ENCODE measurements around the gene POR. TPM values are rescaled to one million over a fixed set of nuclear protein-coding genes. Genes with fewer than 3 reads are reported as not detected.

Gene POR
- total and polyA plus RNA-seq, 2 of the 8 experiments (the other 6 are each of a cell fraction or from before 2014, with no cell fraction given): 98.7 to 144 TPM

GRCh38 chr7:75981453-75982305, 66.7 kb downstream of the POR start:
- Histone ChIP-seq H4K8ac (ENCODE audit: extremely low read depth, insufficient read depth, low read length) (no peak overlapping the region), H3K79me1 (ENCODE audit: low read depth, low read length) (no peaks in the 10 kb centered on the region), H2AK5ac (ENCODE audit: low read depth, low read length) (no peak overlapping the region), H3K23ac (ENCODE audit: insufficient read length) (no peak overlapping the region), H3K27ac (ENCODE audit: low read depth, low read length) (no peak overlapping the region), H2BK20ac (ENCODE audit: low read length) (no peak overlapping the region), H3K4me3 (ENCODE audit: extremely low read depth in 1 of 4, insufficient read depth in 2 of 4, low read depth in 3 of 4, low read length in 4 of 4) (no peak overlapping the region), H3K27me3 (replicated peaks in 1 of 4; ENCODE audit: control insufficient read depth in 3 of 4, extremely low read depth in 1 of 4, insufficient read depth in 3 of 4, low read length in 3 of 4) (no peaks in the 10 kb centered on the region), H3K4ac (replicated peaks; ENCODE audit: insufficient read length, low read depth, low read length) (no peak overlapping the region), H3K79me2 (ENCODE audit: control insufficient read depth in 1 of 2, insufficient read depth in 2 of 2, low read length in 2 of 2) (no peaks in the 10 kb centered on the region), H3K9me3 (ENCODE audit: insufficient read depth in 2 of 2, low read depth in 1 of 2, low read length in 1 of 2) (no peaks in the 10 kb centered on the region), H2AFZ (ENCODE audit: low read length) (no peak overlapping the region), H3K14ac (ENCODE audit: insufficient read length) (no peak overlapping the region), H3K18ac (ENCODE audit: extremely low read depth, low read length) (no peak overlapping the region), H2BK12ac (ENCODE audit: low read depth, low read length) (no peak overlapping the region), H3K9ac (replicated peaks in 1 of 4; ENCODE audit: extremely low read depth in 1 of 4, low read depth in 3 of 4, low read length in 3 of 4) (no peak overlapping the region; a peak in 1 of 7 replicates), H4K91ac (replicated peaks; ENCODE audit: insufficient read length, low read length) (no peak overlapping the region), H3K4me2 (ENCODE audit: insufficient read depth in 1 of 2, low read depth in 2 of 2, low read length in 2 of 2) (no peak overlapping the region), H3K23me2 (ENCODE audit: low read depth, low read length) (no peaks in the 10 kb centered on the region), H2BK120ac (replicated peaks; ENCODE audit: low read depth, low read length) (no peak overlapping the region), H3K56ac (replicated peaks; ENCODE audit: insufficient read length, low read depth, low read length) (peak overlapping the region; percentile 25), H4K5ac (ENCODE audit: insufficient read length, low read depth, low read length) (no peak overlapping the region), H3K4me1 (replicated peaks in 1 of 4; ENCODE audit: control insufficient read depth in 3 of 4, insufficient read depth in 4 of 4, low read length in 3 of 4) (no peaks in the 10 kb centered on the region), H2BK15ac (ENCODE audit: low read length) (no peak overlapping the region), H3K36me3 (ENCODE audit: control insufficient read depth in 2 of 4, insufficient read depth in 4 of 4, low read length in 3 of 4) (peaks cover 9 to 63% (median 33%) of the 10 kb centered on the region in 4 experiments), H2BK5ac (ENCODE audit: low read depth, low read length) (no peak overlapping the region), H4K20me1 (replicated peaks in 1 of 2; ENCODE audit: control insufficient read depth in 1 of 2, insufficient read depth in 2 of 2, low read length in 2 of 2) (peaks cover 0 to 9% of the 10 kb centered on the region in 2 experiments)
- ChIA-PET POLR2A (ENCODE audit: partially characterized antibody) (interaction anchor here (0.5 to 1.5 kb wide), 3 partner anchors 8 to 180 kb away, joined by 3 read pairs; no protein-coding TSS in a partner anchor), CTCF (ENCODE audit: partially characterized antibody) (interaction anchor here (0.9 to 1.6 kb wide), 3 partner anchors 9 to 115 kb away, joined by 3 to 7 read pairs (median 5); no protein-coding TSS in a partner anchor)
- WGBS, 2 experiments (ENCODE audit: extremely low coverage in 1 of 2, insufficient coverage in 1 of 2, insufficient read length in 1 of 2, insufficient replicate concordance in 2 of 2, low coverage in 1 of 2, low lambda C conversion rate in 2 of 2, missing lambda C conversion rate in 1 of 2): 88% methylated on average over 34 of the region's 38 CpGs; no CpG with 5 or more reads in 1 of the 2 experiments
- TF ChIP-seq SIX5 (IDR thresholded peaks at IDR 0.05; ENCODE audit: low read depth, low read length): no peak
- TF ChIP-seq YY1 (IDR thresholded peaks at IDR 0.05; ENCODE audit: low read depth, low read length): no peak
- 0 out of 2 replicates have a peak, but pooled peaks have one; percentile 23 for TF ChIP-seq POLR2AphosphoS5 (IDR thresholded peaks at IDR 0.05; ENCODE audit: low read depth, low read length)
- no peak for TF ChIP-seq NANOG (IDR thresholded peaks at IDR 0.05; ENCODE audit: insufficient read depth, low read depth, low read length, poor library complexity, severe bottlenecking)
- DNase-seq (ENCODE audit: low read depth in 1 of 2, low spot score in 2 of 2): no peak
- no peak for FAIRE-seq
